Activated naive CD8-positive, alpha-beta T cell treated with anti-CD3 and anti-CD28 coated beads, Interleukin-2, amount 50 U/mL, for 16 hours (primary cell): ENCODE results near the gene CGNL1.

Experiments used
- DNase-seq: peaks from one replicate; pipeline ENCODE4 v3.0.0-alpha.2; 2020; ENCODE audit warnings: low read depth, low spot score

CGNL1 gene, protein sequence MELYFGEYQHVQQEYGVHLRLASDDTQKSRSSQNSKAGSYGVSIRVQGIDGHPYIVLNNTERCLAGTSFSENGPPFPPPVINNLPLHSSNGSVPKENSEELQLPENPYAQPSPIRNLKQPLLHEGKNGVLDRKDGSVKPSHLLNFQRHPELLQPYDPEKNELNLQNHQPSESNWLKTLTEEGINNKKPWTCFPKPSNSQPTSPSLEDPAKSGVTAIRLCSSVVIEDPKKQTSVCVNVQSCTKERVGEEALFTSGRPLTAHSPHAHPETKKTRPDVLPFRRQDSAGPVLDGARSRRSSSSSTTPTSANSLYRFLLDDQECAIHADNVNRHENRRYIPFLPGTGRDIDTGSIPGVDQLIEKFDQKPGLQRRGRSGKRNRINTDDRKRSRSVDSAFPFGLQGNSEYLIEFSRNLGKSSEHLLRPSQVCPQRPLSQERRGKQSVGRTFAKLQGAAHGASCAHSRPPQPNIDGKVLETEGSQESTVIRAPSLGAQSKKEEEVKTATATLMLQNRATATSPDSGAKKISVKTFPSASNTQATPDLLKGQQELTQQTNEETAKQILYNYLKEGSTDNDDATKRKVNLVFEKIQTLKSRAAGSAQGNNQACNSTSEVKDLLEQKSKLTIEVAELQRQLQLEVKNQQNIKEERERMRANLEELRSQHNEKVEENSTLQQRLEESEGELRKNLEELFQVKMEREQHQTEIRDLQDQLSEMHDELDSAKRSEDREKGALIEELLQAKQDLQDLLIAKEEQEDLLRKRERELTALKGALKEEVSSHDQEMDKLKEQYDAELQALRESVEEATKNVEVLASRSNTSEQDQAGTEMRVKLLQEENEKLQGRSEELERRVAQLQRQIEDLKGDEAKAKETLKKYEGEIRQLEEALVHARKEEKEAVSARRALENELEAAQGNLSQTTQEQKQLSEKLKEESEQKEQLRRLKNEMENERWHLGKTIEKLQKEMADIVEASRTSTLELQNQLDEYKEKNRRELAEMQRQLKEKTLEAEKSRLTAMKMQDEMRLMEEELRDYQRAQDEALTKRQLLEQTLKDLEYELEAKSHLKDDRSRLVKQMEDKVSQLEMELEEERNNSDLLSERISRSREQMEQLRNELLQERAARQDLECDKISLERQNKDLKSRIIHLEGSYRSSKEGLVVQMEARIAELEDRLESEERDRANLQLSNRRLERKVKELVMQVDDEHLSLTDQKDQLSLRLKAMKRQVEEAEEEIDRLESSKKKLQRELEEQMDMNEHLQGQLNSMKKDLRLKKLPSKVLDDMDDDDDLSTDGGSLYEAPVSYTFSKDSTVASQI

DNA sequence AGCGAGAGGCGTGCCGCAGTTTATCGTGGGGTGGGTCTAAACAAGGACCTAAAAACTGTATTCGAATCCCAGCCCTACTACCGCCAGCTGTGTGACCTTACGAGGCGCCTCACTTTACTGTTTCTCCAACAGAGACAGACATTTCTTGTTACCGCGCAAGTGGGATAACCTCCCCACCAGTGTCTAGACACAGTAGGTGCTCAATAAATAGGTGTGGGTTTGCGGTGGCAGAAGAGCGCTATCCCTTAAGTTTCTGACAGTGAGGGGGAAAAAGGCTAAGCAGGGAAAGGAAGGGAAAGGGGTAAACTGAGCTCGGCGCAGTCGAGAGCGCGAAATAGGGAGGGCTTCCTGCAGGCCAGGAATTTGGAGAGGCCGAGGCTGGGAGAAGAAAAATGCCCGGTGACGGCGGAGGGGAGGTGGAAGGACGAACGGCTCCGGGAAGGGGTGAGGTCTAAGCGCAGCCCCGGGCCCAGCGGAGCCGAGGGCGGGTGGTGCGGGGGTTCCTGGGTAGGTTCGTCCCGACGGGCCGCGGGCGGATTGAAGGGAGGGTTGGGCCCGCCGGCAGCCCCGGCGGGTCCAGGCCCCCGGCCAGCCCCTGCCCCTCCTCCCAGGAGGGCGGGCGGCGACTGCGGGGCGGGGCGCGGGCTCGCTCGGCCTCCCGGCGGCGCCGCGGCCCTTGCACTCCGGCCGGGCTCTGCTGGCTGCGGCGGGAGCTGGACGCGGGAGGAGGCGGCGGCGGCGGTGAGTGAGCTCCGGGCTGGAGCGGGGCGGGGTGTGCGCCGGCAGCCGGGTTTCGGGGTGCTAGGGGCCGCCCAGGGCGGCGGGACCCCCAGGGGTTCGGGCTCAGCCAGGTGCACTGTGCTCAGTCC, at the start of gene CGNL1:
Gene CGNL1 (plus strand): TSS at position 679 of the 869 bp plus-strand sequence. CDS start 61,495 bp downstream, outside the sequence.
- no peak for DNase-seq

DNA sequence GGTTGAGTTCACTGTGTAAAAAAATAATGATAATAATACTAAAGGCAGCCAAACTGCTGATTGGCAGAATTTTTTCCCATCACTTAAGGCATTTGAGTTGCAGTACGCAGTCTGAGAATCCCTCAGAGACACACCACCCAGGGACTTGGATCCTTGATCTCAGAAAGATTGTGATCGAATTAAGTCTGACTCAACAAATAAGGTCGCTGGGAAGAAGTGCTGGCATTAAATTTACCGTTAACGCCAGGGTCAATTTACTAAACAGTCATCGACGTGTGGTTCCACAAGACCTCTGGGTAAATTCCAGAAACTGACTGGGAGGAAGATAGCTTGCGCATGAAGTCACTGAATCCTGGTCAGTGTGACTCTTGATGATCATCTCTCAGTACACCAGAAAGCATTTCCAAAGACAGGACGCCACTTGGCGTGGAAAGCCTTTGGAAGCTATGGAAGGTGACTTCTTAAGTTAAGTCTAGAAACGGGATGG, 48.3 kb upstream of the CGNL1 start:
- no peak for DNase-seq

DNA sequence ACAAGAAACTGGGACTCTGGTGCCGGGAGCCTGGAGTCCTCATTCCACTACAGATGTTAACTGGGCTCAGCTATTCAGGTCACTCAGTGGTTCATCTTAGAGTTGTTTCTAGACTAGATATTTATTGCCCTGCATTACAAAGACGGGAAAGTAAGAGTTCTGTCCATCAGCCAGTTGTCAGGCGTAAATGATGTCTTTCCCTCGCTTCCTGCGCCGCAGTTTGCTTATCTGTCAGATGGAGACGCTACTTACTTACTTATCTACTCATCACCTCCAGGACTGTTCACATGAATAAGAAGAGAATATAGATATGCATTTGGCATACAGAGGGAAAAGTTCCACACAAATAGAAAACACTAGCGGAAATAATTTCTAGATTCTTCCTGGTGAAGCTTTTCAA, 47.8 kb upstream of the CGNL1 start:
- DNase-seq: no peak

DNA sequence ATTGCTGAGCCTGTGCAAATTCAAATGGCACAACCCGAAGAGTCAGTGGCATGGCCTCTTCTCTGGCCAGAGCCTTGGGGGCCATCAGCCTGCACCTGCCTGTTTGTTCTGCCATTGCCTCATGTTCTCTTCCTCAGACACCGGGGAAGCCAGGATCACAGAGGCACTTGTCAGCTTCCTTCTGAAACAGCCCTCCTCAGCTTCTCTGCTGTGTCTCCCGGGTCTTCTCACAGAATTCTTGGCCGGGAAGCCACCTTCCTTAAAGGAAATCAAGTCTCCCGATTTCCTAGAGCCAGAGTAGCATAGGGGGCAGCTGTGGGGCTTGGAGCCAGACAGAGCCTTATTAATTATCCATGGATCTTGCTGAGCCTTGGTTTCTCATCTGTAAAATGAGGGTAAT, 47.4 kb upstream of the CGNL1 start:
- no peak for DNase-seq

DNA sequence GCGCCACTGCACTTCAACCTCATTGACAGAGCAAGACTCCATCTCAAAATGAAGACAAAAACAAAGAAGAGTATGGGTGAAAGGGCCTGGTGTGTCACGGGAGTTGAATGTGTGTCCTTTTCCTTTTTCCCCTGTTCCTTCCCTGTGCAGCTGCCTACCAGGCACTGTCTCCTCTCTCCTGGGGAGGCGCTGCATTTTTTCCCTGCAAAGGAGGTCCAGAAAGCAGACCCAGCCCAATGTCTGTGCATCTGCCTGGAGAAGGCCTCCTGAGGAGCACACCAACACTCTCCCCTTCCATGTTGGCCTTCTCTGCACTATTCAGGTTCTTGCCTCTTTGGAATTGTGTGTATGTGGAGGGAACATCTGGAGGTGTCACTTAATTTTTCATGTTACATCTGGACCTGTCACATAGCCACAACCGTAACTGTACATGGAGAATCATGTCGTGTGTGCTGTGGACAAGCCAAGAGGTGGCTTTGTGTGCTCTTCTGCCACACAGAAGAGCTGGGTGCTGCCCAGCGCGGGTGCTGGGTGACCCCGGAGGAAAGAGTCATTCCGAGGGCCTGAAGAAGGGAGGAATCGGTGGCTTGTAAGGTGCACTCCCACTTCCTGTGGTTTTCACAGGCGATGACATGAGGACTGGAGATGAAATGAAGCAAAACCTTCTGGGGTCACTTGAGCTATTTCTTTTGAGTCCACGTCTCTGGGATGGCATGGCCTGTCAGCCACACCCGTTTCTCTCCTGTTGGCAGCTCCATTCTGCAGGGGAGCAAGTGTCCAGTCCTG, 46.5 kb upstream of the CGNL1 start:
- no peak for DNase-seq

DNA sequence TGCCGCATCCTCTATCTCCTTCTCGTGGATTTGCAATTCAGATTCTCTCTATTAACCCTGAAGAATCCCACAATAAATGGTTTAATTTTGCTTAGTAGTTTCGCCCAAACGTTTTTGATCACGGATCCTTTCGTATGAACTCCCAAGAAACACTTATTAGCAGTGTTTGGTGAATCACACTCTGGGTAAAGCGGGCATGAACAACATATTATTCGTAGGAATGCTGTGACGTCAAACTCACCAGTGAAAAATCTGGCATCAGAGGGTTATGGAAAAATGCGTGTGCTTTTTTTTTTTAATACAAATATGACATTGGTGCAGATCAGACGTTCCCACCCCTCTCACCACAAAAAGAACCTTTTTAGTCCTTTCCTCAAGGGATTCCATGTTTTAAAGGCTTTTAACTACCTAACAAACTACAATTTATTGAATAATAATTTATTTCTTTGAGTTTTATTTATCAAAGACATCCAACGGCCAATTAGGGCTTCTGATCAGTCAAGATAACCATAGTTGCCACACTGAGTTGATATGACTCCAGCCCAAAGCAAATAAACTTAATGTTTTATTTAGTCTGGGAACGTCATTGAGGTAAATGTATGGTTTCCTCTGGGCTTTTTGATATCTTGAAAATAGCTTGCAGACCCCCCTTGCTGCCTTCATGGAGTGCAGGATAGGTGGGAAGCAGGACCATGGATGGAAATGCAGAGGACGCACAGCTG, 45.5 kb upstream of the CGNL1 start:
- no peak for DNase-seq

DNA sequence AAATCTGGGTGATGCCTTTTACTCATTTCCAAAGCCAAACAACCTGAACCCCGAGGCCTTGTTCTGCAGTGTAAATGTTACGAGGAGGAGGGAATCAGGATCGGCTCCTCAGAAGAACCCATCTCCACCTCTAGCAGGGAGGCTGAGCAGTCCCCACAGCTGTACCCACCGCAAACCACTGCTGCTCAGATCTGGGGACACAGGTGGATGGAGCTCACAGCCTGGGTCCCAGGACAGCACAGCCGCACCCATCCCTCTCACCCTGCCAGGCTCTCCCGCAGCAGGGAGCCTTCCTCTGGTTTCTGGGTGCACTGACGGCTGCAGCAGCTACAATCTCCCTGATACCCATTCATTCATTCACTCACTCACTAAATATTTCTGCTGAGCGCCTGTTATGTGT, 44.0 kb upstream of the CGNL1 start:
- DNase-seq: no peak

DNA sequence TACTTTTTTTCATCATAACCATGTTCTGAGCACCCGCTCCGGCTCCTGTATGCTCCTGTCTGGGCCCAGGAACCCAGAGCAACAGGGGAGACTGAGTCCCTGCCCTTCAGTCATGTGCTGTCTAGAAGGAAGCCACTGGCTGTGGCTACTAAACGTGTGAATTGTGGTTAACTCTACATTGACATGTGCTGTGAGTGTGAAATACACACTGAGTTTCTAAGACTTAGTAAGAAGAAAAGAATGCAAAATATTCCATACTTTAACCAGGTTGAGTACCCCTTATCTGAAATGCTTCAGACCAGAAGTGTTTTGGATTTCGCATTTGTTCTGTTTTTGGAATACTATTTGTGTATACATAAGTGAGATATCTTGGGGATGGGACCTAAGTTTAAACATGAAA, 42.8 kb upstream of the CGNL1 start:
- no peak for DNase-seq

DNA sequence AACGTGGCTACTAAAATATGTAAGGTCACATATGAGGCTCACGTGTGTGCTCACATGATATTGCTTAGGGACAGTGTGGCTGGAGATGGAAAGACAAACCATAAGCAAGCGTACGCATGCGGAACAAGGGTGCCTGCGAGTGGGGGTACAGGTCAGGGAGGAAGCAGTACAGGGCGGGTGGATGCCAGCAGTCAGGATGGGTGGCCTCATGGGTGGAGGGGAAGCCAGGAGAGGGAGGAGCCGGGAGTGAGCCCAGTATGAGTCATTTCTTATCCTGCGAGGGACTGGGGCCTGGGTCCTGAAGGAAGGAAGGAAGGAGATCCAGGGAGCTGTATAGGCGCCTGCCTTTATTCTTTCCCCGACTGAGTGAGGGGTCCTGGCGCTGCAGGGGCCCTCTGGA, 42.0 kb upstream of the CGNL1 start:
- no peak for DNase-seq

DNA sequence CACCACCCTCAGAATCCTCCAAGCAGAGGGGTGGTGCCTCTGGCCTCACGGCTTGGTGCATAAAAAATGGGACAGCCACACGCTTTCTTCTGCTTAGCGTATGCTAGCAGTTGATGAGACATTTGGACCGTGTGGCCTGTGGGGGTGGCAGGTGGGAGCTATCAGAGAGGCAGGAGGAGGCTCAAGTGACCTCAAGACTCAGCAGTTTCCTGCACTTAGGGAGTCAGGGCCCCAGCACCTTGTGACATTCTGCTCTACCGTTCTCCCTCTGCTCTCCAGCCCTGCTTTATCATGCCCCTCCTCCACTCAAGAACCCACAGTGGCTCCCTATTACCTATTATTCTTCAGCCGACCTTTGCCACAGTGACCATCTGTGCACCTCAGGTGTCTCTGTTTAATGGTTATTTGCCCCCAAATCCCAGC, 41.0 kb upstream of the CGNL1 start:
- no peak for DNase-seq

DNA sequence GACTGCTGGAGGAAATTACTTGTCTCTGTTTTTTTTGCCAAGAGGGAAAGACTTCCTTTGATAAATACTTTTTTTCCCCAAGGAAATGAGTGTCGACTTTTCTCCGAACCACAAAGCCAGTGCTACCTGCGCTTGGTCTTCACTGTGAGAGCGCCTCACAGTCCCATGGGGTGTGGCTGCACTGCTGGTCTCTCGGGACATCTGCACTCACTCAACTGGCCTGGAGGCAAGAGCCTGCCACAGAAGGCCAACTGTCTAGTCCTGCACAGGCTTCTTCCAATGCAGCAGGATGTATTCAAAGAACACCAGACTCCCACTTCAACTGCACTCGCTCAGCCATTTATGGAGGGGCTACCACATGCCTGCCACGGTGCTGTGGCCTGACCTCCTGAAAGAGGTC, 40.6 kb upstream of the CGNL1 start:
- DNase-seq: no peak

DNA sequence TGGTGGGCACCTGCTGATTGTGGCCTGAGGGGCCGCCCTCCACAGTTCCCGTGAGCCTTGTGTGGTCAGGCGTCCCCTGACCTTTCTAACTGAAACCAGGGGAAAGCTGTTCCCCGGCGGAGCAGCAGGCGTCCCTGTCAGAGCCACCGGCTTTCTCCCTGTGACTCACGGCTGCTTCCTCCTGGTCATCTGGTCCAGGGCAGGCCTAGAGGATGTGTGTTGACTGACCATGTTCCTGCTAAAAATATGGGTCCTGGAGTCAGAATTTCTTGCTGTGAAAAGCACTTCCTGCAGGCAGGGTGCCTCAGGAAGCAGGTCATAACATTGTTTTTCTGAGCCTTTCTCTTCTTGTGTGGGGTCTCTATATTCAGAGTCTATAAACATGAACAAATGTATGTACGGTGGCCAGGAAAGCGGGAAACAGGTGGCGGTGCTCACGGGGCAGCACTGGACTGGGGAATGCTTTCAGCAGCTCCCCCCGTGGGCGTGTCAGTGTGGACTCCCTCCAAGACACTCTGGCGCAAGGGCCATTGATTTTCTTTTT, 38.4 kb upstream of the CGNL1 start:
- no peak for DNase-seq

DNA sequence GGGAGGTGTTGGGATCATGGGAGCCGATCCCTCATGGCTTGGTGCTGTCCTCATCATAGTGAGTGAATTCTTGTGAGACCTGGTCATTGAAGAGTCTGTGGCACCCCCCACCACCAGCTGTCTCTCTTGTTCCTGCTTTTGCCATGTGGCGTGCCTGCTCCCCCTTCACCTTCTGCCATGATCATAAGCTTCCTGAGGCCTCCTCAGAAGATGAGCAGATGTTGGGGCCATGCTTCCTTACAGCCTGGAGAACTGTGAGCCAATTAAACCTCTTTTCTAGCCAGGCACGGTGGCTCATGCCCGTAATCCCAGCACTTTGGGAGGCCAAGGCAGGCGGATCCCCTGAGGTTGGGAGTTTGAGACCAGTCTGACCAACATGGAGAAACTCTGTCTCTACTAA, 37.0 kb upstream of the CGNL1 start:
- DNase-seq: no peak

DNA sequence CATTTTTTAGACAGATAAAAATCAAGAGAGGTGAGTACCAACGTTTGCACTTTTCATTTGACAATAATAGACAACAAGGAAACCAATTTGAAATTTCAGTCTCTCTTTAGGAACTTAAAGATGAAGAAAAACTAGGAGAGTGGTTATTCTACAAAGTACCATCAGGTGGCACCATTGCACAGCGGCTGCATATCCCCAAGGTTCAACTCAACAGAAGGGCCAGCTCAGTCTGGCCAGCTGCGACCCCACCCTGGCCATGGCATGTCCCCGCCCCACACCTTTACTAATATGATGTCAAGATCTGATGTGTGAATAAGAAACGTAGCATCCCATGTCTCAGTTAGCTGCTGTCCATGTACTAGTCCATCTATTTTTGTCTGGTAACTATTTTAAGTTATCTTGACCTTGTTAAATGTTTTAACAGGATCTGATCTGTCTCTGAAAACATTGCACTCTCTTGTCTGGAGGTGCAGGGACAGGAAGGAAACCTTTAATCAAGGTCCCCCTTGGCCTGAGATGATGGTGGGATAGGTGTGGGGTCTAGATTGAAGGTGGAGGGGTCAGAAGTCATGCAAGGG, 35.5 kb upstream of the CGNL1 start:
- no peak for DNase-seq

DNA sequence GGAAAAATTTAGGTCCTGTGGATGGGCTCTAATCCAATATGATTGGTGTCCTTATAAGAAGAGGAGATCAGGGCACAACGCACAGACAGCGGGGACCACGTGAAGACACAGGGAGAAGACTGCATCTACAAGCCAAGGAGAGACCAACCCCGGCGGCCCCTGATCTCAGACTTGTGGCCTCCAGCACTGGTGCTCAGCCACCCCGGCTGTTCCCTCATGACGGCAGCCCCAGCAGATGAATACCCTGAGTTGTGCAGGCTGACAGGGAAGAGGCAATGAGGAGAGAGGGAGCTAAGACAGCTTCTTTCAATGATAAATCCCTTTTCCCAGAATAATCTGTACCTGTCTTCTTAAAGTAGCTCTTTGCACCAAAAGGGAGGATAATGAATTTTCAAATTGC, 33.3 kb upstream of the CGNL1 start:
- DNase-seq: no peak

DNA sequence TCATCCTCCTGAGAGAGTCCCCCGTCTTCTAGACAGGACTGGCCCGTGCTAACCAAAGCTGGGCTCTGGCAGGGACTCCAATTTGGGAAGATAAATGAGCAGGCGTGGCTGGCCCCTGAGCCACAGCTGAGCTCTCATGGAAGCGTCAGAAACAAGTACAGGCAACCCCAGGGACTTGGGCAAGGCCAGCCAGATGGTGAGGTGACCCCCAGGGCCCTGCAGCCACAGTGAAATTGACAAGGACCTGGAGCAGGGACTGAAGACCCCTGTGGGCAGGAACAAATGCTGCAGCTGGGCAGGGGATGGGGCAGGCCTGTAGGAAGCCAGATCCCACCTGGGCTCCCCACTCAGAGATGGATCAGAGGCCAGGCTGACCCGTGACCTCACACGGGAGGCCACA, 32.8 kb upstream of the CGNL1 start:
- DNase-seq: no peak

DNA sequence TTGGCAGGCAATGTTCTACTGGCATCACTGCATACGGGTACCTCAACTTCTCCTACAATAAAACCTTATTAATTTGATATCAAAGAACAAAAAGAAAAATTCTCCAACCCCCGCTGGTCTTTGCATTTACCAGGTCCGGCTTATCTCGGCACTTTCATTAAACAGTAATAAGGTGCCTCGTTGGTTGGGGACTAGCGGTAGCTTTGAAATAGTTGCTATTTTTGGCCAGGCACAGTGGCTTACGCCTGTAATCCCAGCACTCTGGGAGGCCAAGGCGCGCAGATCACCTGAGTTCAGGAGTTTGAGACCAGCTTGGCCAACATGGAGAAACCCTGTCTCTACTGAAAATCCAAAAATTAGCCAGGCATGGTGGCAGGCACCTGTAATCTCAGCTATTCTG, 32.0 kb upstream of the CGNL1 start:
- DNase-seq: no peak

DNA sequence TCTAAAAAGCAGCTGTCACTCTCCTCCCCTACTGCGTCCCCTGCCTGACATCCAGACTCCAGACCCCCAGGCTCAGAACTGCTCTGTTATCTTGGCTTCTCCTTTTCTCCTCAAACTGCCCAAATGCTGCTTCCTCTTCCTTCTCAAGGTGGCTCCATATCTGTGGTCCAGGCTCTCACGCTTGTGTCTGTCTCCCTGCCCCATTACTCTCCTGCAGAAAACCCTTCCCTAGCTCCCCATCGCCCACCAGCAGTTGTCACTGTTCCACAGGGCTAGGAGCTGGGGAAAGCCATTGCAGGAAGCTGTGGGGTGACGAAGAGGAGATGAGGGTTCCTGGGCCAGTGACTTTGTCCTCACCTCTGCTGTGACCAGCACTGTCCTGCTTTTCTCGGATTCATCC, 30.7 kb upstream of the CGNL1 start:
- DNase-seq: no peak

DNA sequence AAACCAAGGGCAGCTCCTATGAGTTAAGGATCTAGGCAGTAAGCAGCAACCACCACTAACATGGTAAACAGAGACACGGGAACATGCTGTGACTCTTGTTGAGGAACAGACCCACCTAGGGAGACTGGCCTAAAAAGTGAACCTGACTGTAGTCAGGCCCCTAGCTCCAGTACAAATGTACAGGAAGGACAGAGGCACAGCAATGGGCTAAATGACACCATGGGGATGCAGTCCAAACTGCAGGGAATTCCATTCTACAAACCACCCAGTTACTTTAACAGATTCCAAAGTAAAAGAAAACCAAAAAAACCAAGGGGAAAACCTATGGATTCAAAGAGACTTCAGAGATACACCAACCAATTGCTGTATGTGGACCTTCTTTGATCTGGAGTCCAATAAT, 28.2 kb upstream of the CGNL1 start:
- no peak for DNase-seq
